K562 (cell line): ENCODE measurements around the gene NKAPL. TPM values are rescaled to one million over a fixed set of nuclear protein-coding genes. Genes with fewer than 3 reads are reported as not detected.

ENCODE experiments used
- NCOA2 ChIP-seq, 2 experiments: fragments of 450-650 bp; IDR thresholded peaks; 2 replicates each; pipeline ENCODE4 v1.6.1; 2018; ENCODE audit warnings: mild to moderate bottlenecking in 2 of 2, moderate library complexity in 1 of 2; ENCODE audit not compliant: partially characterized antibody in 2 of 2
- NFYB ChIP-seq: IDR thresholded peaks from 2 replicates; pipeline ENCODE4 v1.6.1; 2011; ENCODE audit warnings: mild to moderate bottlenecking, moderate library complexity; ENCODE audit not compliant: insufficient read length; ENCODE audit errors: extremely low read depth
- U2AF2 ChIP-seq: fragments of 200-400 bp; formaldehyde crosslinking; optimal IDR thresholded peaks from 2 replicates; pipeline ENCODE3; 2017; ENCODE audit warnings: low read depth, mild to moderate bottlenecking, low read length
- ZBTB40 ChIP-seq, 2 experiments: fragments of 450-650 bp in 1 of 2; sonication (generic) in 1 of 2; formaldehyde crosslinking in 1 of 2; IDR thresholded peaks; 2 replicates each; pipeline versions ENCODE4 v1.7.1 to v1.9.0; 2016 to 2022; ENCODE audit warnings: inconsistent platforms in 1 of 2, mild to moderate bottlenecking in 1 of 2, missing genetic modification reagents in 1 of 2
- polyA plus RNA-seq, 8 experiments: library from polyadenylated mRNA; depleted of rRNA in 4 of 8; stranded (reverse) in 5 of 8; unstranded in 3 of 8; fragments of >200 nt; fragmentation: Nextera tagmentation in 2 of 8; fragmentation: Illumina TruSeq in 1 of 8; extraction: Ambion mirVana in 2 of 8; extraction: Trizol in 1 of 8; gene quantifications; 2 replicates each; pipeline versions ENCODE4 v1.2.1 to v1.2.3, GENCODE V29; 2011 to 2014; ENCODE audit warnings: inconsistent platforms in 1 of 8, missing spikeins in 1 of 8
- total RNA-seq, 7 experiments: library from RNA; depleted of rRNA in 6 of 7; stranded (reverse); fragments of >200 nt in 6 of 7; fragmentation: Illumina TruSeq in 2 of 7; extraction: Trizol in 2 of 7; gene quantifications; 2 replicates each; pipeline versions ENCODE4 v1.2.1 to v1.2.3, GENCODE V29; 2011 to 2021; ENCODE audit warnings: low replicate concordance in 1 of 7

The NKAPL gene
- total and polyA plus RNA-seq, 9 of the 15 experiments (the other 6 are each of a cell fraction or from before 2014, with no cell fraction given): not detected

- peak; percentile 99 for TF ChIP-seq ZBTB40 (IDR thresholded peaks at IDR 0.05)
- no peak for TF ChIP-seq ZBTB40 (CRISPR knock-in tag; IDR thresholded peaks at IDR 0.05)
- no peak for TF ChIP-seq U2AF2
- no peak for TF ChIP-seq NCOA2 (IDR thresholded peaks at IDR 0.05; ENCODE audit: partially characterized antibody in 2 of 2)
- TF ChIP-seq NFYB: no peak
These were observed 6.8 kb upstream of the NKAPL start, which contains the start of gene ZKSCAN4 (continued) for GRCh38 chr6:28252009-28252975.
